GM06990 (cell line): ENCODE data around the gene PTGR2.
"Not testable (repeated sequence)": the region's sequence is repeated elsewhere in the genome, so short reads cannot be mapped to it uniquely, and the experiment has no call there.

Source experiments
- DNase-seq: peaks from one replicate; pipeline ENCODE4 v3.0.0-alpha.2; 2011; ENCODE audit not compliant: insufficient read length; ENCODE audit errors: extremely low read depth
- H3K27me3 ChIP-seq: replicated peaks from 2 replicates; pipeline ENCODE4 v1.6.0; 2011; ENCODE audit warnings: low read length; ENCODE audit not compliant: control insufficient read depth, insufficient read depth
- H3K36me3 ChIP-seq: 2 replicates; pipeline ENCODE4 v1.5.1; 2011; ENCODE audit warnings: low read length; ENCODE audit not compliant: control insufficient read depth, insufficient read depth
- H3K4me3 ChIP-seq: replicated peaks from 2 replicates; pipeline ENCODE4 v1.5.1; 2011; ENCODE audit warnings: low read depth, mild to moderate bottlenecking, control low read depth, low read length
- CTCF ChIP-seq: IDR thresholded peaks from 2 replicates; pipeline ENCODE4 v1.5.1; 2011; ENCODE audit warnings: low read length, control low read depth, mild to moderate bottlenecking, inconsistent platforms; ENCODE audit not compliant: insufficient read depth, poor library complexity, severe bottlenecking

The PTGR2 gene

DNA sequence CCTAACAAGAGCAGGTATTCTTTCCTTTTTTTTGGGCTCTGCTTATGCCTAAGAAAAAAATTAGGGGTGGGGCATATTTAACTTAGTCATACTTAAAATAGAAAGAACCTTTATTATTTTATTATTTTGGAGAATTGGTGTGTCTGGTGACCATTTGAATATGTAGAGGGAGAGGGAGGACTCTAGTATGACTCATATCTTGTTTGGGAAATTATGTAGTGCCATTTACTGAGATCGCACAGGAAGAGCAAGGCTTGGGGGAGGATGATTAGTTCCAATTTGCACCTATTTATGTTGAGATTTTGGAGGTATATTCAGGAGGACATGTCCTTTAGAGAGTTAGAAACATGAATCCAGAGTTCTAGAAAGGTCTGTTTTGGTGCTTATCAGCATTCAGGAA is 44.9 kb downstream of the PTGR2 start:
- DNase-seq = no peak
- Histone ChIP-seq H3K27me3 (no peaks in the 10 kb centered on the region), H3K4me3 (no peak overlapping the region), H3K36me3 (peaks cover 17% of the 10 kb centered on the region)
- TF ChIP-seq CTCF = no peak

DNA sequence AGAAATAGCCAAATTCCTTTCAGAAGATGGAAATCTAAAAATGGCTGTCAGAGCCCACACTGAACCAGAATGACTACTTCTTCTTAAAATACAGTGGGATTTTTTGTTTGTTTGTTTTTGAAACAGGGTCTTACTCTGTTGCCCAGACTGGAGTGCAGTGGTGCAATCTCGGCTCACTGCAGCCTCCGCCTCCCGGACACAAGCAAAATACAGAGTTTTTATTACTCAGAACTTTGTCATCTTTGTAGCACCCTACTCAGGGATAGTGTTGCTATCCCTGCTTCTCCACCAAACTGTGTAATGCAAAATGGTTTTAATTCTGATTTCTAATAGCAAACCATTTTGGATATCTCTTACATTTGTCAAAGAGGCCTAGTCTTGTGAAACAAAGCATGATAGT is 51.4 kb downstream of the PTGR2 start:
- no peaks in the 10 kb centered on the region for H3K27me3 ChIP-seq
- H3K36me3 ChIP-seq = peaks cover 14% of the 10 kb centered on the region
- DNase-seq = no peak
- no peak overlapping the region for H3K4me3 ChIP-seq
- TF ChIP-seq CTCF = no peak

- H3K27me3 ChIP-seq = no peaks in the 10 kb centered on the region
- no peak overlapping the region for H3K4me3 ChIP-seq
- no peak for DNase-seq
- H3K36me3 ChIP-seq = peaks cover 10% of the 10 kb centered on the region
- no peak for TF ChIP-seq CTCF
Observed at GRCh38 chr14:73909681-73910080, 58.0 kb downstream of the PTGR2 start.

DNA sequence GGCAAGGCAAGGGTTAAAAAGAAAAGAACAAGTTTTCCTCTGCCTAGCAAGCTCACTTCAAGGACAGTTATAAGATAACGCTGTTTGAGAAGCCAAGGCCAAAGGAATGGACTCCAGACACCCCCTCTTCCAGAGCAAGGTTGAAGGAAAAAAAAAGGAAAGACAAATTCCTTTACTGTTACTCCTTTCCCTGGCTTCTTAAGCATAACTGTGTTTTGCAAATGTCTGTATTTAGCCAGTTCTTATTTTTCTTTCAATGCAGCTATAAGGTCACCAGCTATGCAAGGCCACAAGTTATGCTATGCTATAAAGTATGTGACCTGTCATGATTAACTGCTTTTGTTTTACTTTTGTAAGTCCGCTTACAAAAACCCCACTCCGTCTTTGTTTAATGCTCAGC is 61.6 kb downstream of the PTGR2 start:
- DNase-seq = no peak
- no peak for TF ChIP-seq CTCF
- H3K36me3 ChIP-seq = peaks cover 9% of the 10 kb centered on the region
- H3K27me3 ChIP-seq = no peaks in the 10 kb centered on the region
- H3K4me3 ChIP-seq = no peak overlapping the region

- DNase-seq = no peak
- Histone ChIP-seq H3K36me3 (peaks cover 12% of the 10 kb centered on the region), H3K27me3 (no peaks in the 10 kb centered on the region), H3K4me3 (no peak overlapping the region)
- TF ChIP-seq CTCF = no peak
Observed at GRCh38 chr14:73916324-73916723, 64.7 kb downstream of the PTGR2 start.

DNA sequence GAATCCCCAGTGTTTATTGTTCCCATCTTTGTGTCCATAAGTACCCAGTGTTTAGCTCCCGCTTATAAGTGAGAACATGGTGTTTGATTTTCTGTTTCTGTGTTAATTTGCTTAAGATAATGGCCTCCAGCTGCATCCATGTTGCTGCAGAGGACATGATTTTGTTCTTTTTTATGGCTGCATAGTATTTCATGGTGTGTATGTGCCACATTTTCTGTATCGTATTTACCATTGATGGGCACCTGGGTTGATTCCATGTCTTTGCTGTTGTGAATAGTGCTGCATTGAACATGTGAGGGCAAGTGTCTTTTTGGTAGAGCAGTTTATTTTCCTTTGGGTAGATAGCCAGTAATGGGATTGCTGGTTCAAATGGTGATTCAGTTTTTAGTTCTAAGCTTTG is 67.8 kb downstream of the PTGR2 start:
- DNase-seq, H3K27me3 ChIP-seq, H3K4me3 ChIP-seq: not testable (repeated sequence)
- H3K36me3 ChIP-seq = peaks cover 17% of the 10 kb centered on the region

DNA sequence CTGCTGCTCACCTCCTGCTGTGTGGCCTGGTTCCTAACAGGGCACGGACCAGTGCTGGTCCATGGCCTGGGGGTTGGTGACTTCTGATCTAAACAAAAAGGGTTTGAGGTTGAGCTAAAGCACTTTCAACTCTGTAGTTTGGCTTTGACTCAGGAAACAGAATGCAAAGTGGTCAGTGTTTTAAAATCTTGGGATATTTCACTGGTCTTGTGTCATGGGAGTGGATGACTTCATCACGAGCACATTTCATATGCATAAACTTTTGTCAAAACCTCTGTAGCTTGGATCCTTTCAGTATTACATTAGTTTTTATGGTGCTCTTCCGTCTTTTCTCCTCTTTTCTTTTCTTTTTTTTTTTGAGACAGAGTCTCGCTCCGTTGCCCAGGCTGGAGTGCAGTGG is 72.7 kb downstream of the PTGR2 start:
- Histone ChIP-seq H3K4me3 (no peak overlapping the region), H3K36me3 (peaks cover 21% of the 10 kb centered on the region), H3K27me3 (no peaks in the 10 kb centered on the region)
- no peak for TF ChIP-seq CTCF
- no peak for DNase-seq
